Measurements from ENCODE around the gene MCU. TPM values are rescaled to one million over a fixed set of nuclear protein-coding genes. Genes with fewer than 3 reads are reported as not detected.

MCU gene
- total RNA-seq, 1 donor from 2014 or later: 21.7 TPM

GRCh38 chr10:72792288-72792687, 100.3 kb downstream of the MCU start:
- Mint-ChIP-seq H3K4me1 (peaks cover 9% of the 10 kb centered on the region), H3K27me3 (ENCODE audit: low read depth) (no peaks in the 10 kb centered on the region), H3K27ac (ENCODE audit: unreplicated experiment) (no peak overlapping the region), H3K9me3 (no peaks in the 10 kb centered on the region), H3K4me3 (no peak overlapping the region), H3K36me3 (ENCODE audit: low read depth) (no peaks in the 10 kb centered on the region)
- no peak for TF ChIP-seq CTCF (conservative IDR thresholded peaks at IDR 0.05)
- no peak for DNase-seq (ENCODE audit: low read depth, low spot score)

GRCh38 chr10:72793752-72794151, 101.8 kb downstream of the MCU start:
- Mint-ChIP-seq H3K4me1 (peaks cover 9% of the 10 kb centered on the region), H3K9me3 (no peaks in the 10 kb centered on the region), H3K4me3 (no peak overlapping the region), H3K27ac (ENCODE audit: unreplicated experiment) (peak overlapping the region; percentile 27), H3K27me3 (ENCODE audit: low read depth) (no peaks in the 10 kb centered on the region), H3K36me3 (ENCODE audit: low read depth) (no peaks in the 10 kb centered on the region)
- no peak for TF ChIP-seq CTCF (conservative IDR thresholded peaks at IDR 0.05)
- DNase-seq (ENCODE audit: low read depth, low spot score): no peak

GRCh38 chr10:72794260-72794659, 102.3 kb downstream of the MCU start:
- H3K4me1 Mint-ChIP-seq: peaks cover 9% of the 10 kb centered on the region
- no peak overlapping the region for H3K27ac Mint-ChIP-seq (ENCODE audit: unreplicated experiment)

GRCh38 chr10:72796042-72796441, 104.1 kb downstream of the MCU start:
- H3K27me3 Mint-ChIP-seq (ENCODE audit: low read depth): no peaks in the 10 kb centered on the region
- no peaks in the 10 kb centered on the region for H3K36me3 Mint-ChIP-seq (ENCODE audit: low read depth)
- H3K4me1 Mint-ChIP-seq: peaks cover 8% of the 10 kb centered on the region
- no peaks in the 10 kb centered on the region for H3K9me3 Mint-ChIP-seq
- TF ChIP-seq CTCF (conservative IDR thresholded peaks at IDR 0.05): no peak
- H3K27ac Mint-ChIP-seq (ENCODE audit: unreplicated experiment): no peak overlapping the region
- no peak for DNase-seq (ENCODE audit: low read depth, low spot score)
- no peak overlapping the region for H3K4me3 Mint-ChIP-seq

More at GRCh38 chr10:72794260-72794659, 102.3 kb downstream of the MCU start:
- Mint-ChIP-seq H3K9me3 (no peaks in the 10 kb centered on the region), H3K27me3 (ENCODE audit: low read depth) (no peaks in the 10 kb centered on the region), H3K4me3 (no peak overlapping the region), H3K36me3 (ENCODE audit: low read depth) (no peaks in the 10 kb centered on the region)
- DNase-seq (ENCODE audit: low read depth, low spot score): no peak
- no peak for TF ChIP-seq CTCF (conservative IDR thresholded peaks at IDR 0.05)

- Mint-ChIP-seq H3K36me3 (ENCODE audit: low read depth) (no peaks in the 10 kb centered on the region), H3K27ac (ENCODE audit: unreplicated experiment) (no peak overlapping the region), H3K4me1 (peaks cover 4% of the 10 kb centered on the region), H3K27me3 (ENCODE audit: low read depth) (no peaks in the 10 kb centered on the region), H3K4me3 (no peak overlapping the region), H3K9me3 (no peaks in the 10 kb centered on the region)
- TF ChIP-seq CTCF (conservative IDR thresholded peaks at IDR 0.05): no peak
- no peak for DNase-seq (ENCODE audit: low read depth, low spot score)
Observed at GRCh38 chr10:72796538-72796937, 104.6 kb downstream of the MCU start.

Data from neural crest cell (in vitro differentiated cells).